Naive B cell (primary cell): Measurements from ENCODE around the gene SMAD3. TPM values are rescaled to one million over a fixed set of nuclear protein-coding genes. Genes with fewer than 3 reads are reported as not detected.

Experiments
- ATAC-seq, 2 donors: fragments of 150-1000 bp; cut with Tn5 transposase; 2 replicates each; pipeline ENCODE4 v1.10.0; 2021; ENCODE audit warnings: low read depth in 2 of 2, mild to moderate bottlenecking in 2 of 2, moderate library complexity in 2 of 2
- DNase-seq: peaks from one replicate; pipeline ENCODE4 v3.0.0; 2022
- H3K27ac Mint-ChIP-seq, 6 donors: one replicate each; pipeline ENCODE4 v1.8.0; 2020 to 2022; ENCODE audit warnings: mild to moderate bottlenecking in 6 of 6, mixed read lengths in 6 of 6, moderate library complexity in 5 of 6, inconsistent platforms in 2 of 6
- H3K27me3 Mint-ChIP-seq, 3 donors: one replicate each; pipeline ENCODE4 v1.8.0; 2021 to 2022; ENCODE audit warnings: mixed read lengths in 3 of 3, mild to moderate bottlenecking in 1 of 3
- H3K36me3 Mint-ChIP-seq, 2 donors: one replicate each; pipeline ENCODE4 v1.8.0; 2020 to 2022; ENCODE audit warnings: mixed read lengths in 2 of 2, inconsistent platforms in 1 of 2, mild to moderate bottlenecking in 1 of 2
- H3K4me1 Mint-ChIP-seq, 3 donors: one replicate each; pipeline ENCODE4 v1.8.0; 2020 to 2022; ENCODE audit warnings: mixed read lengths in 3 of 3, inconsistent platforms in 1 of 3, mild to moderate bottlenecking in 1 of 3, moderate library complexity in 1 of 3
- H3K4me3 Mint-ChIP-seq, 8 donors: one replicate each; pipeline ENCODE4 v1.8.0; 2020 to 2022; ENCODE audit warnings: mild to moderate bottlenecking in 8 of 8, mixed read lengths in 8 of 8, moderate library complexity in 8 of 8, inconsistent platforms in 2 of 8
- H3K9me3 Mint-ChIP-seq, 7 donors: one replicate each; pipeline ENCODE4 v1.8.0; 2020 to 2022; ENCODE audit warnings: mixed read lengths in 7 of 7, mild to moderate bottlenecking in 5 of 7, inconsistent platforms in 2 of 7, moderate library complexity in 1 of 7
- polyA plus RNA-seq, 6 donors: library from polyadenylated mRNA; unstranded; fragments of 300-500 nt; fragmentation: Illumina TruSeq; gene quantifications; one replicate each; pipeline ENCODE4 v1.2.3, GENCODE V29; 2021; ENCODE audit warnings: low read depth in 6 of 6

The SMAD3 gene
- polyA plus RNA-seq, 6 donors from 2014 or later: 34.7 to 68.7 (median 38.0) TPM

DNA sequence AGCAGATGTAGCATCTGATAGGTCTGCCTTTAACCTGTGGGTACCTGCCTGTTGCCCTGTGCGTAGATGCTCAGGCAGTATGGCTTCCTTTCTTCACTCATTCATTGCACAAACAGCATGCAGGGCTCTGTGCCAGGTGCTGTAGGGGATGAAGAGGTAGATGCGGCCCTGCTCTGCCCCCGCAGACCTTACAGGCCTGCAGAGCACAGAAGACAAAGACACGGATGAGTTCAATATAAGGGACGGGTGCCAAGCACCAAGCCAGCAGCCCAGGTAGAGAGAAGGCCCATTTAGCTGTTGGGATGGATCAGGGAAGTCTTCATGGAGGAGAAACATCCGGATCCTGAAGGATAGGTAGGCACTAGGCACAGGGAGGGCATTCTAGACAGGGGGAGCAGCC, 119.6 kb downstream of the SMAD3 start:
- ATAC-seq (no peak), DNase-seq (no peak)
- no peaks in the 10 kb centered on the region for H3K27me3 Mint-ChIP-seq
- H3K9me3 Mint-ChIP-seq: no peaks in the 10 kb centered on the region
- peaks cover 16 to 18% (median 16%) of the 10 kb centered on the region in 3 donors for H3K4me1 Mint-ChIP-seq
- H3K27ac Mint-ChIP-seq: peak overlapping the region in 5 of 6 donors; percentile 86 to 96 (median 92)
- H3K4me3 Mint-ChIP-seq: peak overlapping the region in 1 of 8 donors; percentile 35
- H3K36me3 Mint-ChIP-seq: peaks cover 27 to 38% of the 10 kb centered on the region in 2 donors

DNA sequence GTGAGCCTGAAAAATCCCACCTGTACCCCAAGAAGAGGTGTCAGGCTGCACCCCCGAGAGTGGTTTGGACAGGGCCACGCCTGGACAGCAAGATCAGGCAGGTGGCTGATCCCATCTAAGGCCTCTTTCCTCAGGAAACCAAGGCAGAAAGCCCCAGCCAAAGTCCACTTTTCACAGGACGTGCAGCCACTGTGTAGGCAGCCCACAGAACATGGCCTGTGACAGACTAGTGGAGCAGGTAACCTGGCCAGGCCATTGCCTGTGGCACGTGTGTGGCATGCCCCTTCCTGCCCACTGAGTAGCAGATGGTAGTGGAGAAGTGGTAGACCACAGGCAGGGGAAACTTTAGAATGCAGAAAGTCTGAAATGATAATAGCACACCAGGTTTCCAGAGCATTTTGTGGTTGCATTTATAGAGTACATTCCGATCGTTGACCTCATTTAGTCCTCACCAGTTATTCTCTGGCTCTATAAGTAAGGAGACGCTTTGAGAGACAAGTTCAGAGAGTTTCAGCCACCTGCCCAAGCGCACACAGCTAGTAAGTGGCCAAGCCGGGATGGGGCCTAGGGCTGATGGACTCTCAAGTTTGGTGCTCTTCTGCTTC, 120.3 kb downstream of the SMAD3 start:
- peaks cover 14 to 17% (median 16%) of the 10 kb centered on the region in 3 donors for H3K4me1 Mint-ChIP-seq
- DNase-seq: no peak
- no peaks in the 10 kb centered on the region for H3K9me3 Mint-ChIP-seq
- peak overlapping the region in 1 of 8 donors; percentile 1 for H3K4me3 Mint-ChIP-seq
- no peaks in the 10 kb centered on the region for H3K27me3 Mint-ChIP-seq
- H3K27ac Mint-ChIP-seq: peak overlapping the region; percentile 82 to 96 (median 89)
- H3K36me3 Mint-ChIP-seq: peaks cover 26 to 39% of the 10 kb centered on the region in 2 donors
- no peak for ATAC-seq

DNA sequence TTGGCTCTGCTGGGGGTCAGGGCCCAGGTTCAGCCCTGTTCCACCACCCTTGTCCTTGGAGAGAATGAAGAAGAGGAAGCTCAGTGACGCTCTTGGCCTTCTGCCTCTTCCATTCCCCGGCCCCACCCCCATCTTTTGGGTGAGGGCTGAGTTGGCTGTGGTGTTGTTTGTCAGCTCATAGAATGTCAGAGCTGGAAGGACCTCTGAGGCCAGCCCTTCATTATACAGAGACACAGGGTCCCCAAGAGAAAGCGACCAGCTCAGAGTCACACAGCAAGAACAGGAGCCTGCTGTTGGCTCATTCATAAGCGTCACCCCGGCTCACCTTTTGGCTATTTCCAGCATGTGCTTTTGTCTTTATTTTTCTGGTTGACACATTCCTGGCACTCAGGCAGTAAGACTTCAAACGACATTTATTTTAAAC, 120.8 kb downstream of the SMAD3 start:
- no peak for ATAC-seq
- H3K27ac Mint-ChIP-seq: peak overlapping the region in 5 of 6 donors; percentile 29 to 93 (median 82)
- peak overlapping the region in 1 of 8 donors; percentile 1 for H3K4me3 Mint-ChIP-seq
- peaks cover 31 to 39% of the 10 kb centered on the region in 2 donors for H3K36me3 Mint-ChIP-seq
- DNase-seq: no peak
- peaks cover 14 to 17% (median 16%) of the 10 kb centered on the region in 3 donors for H3K4me1 Mint-ChIP-seq
- H3K27me3 Mint-ChIP-seq: no peaks in the 10 kb centered on the region
- H3K9me3 Mint-ChIP-seq: no peaks in the 10 kb centered on the region

DNA sequence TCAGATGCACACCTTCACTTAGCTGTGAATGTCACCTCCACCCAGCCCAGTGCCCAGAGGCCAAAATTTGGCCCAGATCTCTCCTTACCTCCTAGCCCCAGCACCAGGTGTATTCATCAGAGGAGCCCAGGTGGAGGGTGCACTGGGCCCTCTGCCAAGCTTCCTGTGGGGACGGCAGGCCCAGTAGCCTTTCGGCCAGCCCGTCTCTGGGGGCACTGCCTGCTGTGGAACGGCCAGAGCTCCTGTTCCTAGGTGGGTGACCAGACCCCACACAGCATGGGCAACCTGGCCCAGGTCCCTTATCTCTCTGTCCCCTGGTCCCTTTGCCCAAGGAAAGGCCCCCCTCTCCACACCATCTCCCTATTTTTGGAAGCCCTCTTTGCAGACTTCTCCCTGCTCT, 121.3 kb downstream of the SMAD3 start:
- ATAC-seq: no peak
- H3K9me3 Mint-ChIP-seq: no peaks in the 10 kb centered on the region
- peaks cover 31 to 39% of the 10 kb centered on the region in 2 donors for H3K36me3 Mint-ChIP-seq

DNA sequence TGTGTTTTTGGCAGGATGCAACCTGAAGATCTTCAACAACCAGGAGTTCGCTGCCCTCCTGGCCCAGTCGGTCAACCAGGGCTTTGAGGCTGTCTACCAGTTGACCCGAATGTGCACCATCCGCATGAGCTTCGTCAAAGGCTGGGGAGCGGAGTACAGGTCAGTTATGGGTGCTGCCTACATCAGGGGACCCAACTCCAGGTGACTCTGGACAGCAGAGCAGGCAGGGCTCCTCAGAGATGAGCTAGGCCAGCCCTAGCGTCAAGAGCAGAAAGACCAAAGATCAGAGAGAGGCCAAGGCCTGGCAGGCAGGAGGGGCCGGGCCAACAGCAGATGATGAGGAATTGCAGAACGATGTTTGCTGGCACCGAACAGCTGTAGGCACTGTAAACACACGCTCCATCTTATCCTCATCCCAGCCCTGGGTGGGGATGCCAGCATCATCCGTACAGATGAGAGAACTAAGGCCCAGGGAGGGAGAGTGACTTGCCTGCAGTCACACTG, 122.0 kb downstream of the SMAD3 start:
- no peaks in the 10 kb centered on the region for H3K27me3 Mint-ChIP-seq
- H3K27ac Mint-ChIP-seq: peak overlapping the region in 2 of 6 donors; percentile 15 to 86
- ATAC-seq: no peak
- no peak for DNase-seq
- peaks cover 12 to 14% (median 13%) of the 10 kb centered on the region in 3 donors for H3K4me1 Mint-ChIP-seq
- H3K36me3 Mint-ChIP-seq: peaks cover 31 to 40% of the 10 kb centered on the region in 2 donors
- H3K9me3 Mint-ChIP-seq: no peaks in the 10 kb centered on the region
- peak overlapping the region in 1 of 8 donors; percentile 64 for H3K4me3 Mint-ChIP-seq

More for the DNA sequence above, 121.3 kb downstream of the SMAD3 start:
- Mint-ChIP-seq H3K27ac (peak overlapping the region in 5 of 6 donors; percentile 29 to 93 (median 82)), H3K27me3 (no peaks in the 10 kb centered on the region), H3K4me1 (peaks cover 14 to 17% (median 15%) of the 10 kb centered on the region in 3 donors), H3K4me3 (no peak overlapping the region)
- DNase-seq: no peak

DNA sequence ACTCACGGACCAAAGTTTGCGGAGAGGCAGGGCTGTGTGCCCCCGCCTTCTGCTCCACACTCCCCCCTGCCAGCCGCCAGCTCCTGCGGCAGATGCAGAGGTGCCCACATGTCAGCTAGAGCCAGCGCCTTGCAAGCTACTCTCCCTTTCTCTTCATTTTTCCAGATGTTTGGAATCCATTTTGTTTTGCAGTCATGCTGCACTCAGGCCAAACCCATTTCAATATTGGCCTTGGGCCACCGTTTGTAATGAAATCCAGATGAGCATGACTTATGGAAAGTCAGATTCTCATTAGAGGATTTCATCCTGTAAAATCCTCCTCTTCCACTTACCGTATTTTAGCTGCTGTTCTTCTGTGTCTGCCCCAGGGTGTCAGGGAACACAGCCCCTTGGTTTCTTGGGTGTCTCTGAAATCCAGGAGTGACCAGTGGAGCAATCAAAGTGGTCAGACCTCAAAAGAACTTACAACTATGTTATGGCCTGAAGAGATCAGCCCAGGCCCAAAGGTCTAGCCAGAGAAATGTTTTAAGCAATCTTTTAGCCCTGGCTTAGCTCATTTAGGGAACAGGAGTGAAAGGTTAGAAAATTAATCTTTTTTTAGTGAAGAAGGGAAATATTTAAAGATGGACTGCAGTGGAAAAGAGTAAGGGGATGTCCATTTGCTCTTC, 123.3 kb downstream of the SMAD3 start:
- peaks cover 38% of the 10 kb centered on the region in 2 donors for H3K36me3 Mint-ChIP-seq
- peak overlapping the region in 1 of 8 donors; percentile 54 for H3K4me3 Mint-ChIP-seq
- no peaks in the 10 kb centered on the region for H3K9me3 Mint-ChIP-seq
- DNase-seq: no peak
- peaks cover 12 to 14% (median 13%) of the 10 kb centered on the region in 3 donors for H3K4me1 Mint-ChIP-seq
- no peaks in the 10 kb centered on the region for H3K27me3 Mint-ChIP-seq
- H3K27ac Mint-ChIP-seq: peak overlapping the region in 5 of 6 donors; percentile 69 to 88 (median 82)
- ATAC-seq: no peak

DNA sequence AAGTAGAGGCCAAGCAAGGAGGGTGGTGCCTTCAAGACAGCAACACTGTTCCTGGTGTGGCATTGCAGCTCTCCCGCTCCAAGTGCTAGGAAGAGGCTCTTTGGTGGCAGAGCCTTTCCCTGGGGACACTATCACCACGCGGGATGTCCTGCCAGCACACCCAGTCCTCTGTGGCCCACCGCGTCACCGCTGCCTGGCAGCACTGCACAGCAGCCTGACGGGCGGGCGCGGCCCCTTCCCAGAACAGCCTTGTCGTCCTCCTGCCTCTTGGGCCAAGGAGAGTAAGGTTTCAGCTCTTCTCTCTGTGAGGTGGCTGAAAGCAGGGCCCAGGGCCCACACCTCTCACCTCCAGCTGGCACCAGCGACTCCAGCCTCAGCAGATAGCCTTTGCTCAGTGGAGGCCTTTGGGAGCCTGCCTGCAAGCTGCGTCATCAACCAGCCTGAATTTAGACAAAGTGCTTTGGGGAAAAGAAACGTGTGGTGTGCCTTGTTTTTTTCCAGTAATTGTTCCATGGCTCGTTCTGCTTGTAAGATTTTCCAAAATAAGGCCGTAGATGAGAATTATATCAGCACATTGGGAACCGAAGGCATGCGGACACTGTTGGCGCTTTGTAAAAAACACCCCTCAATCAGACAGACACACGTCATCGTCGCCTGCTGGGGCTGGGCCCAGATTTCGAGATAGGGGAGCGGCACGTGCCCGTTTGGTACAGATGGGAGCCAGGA, 124.1 kb downstream of the SMAD3 start:
- no peaks in the 10 kb centered on the region for H3K9me3 Mint-ChIP-seq
- no peaks in the 10 kb centered on the region for H3K27me3 Mint-ChIP-seq
- H3K4me1 Mint-ChIP-seq: peaks cover 12 to 14% (median 13%) of the 10 kb centered on the region in 3 donors
- no peak overlapping the region for H3K4me3 Mint-ChIP-seq
- peak overlapping the region in 3 of 6 donors; percentile 50 to 90 (median 72) for H3K27ac Mint-ChIP-seq
- DNase-seq: no peak
- peaks cover 34 to 42% of the 10 kb centered on the region in 2 donors for H3K36me3 Mint-ChIP-seq
- ATAC-seq: no peak

DNA sequence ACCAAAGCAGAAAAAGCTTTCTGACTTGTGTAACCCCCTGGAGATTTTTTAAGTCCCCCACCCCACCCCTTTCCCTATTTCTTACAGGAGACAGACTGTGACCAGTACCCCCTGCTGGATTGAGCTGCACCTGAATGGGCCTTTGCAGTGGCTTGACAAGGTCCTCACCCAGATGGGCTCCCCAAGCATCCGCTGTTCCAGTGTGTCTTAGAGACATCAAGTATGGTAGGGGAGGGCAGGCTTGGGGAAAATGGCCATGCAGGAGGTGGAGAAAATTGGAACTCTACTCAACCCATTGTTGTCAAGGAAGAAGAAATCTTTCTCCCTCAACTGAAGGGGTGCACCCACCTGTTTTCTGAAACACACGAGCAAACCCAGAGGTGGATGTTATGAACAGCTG, 124.9 kb downstream of the SMAD3 start:
- no peak for ATAC-seq
- no peak for DNase-seq
- Mint-ChIP-seq H3K27ac (peak overlapping the region in 1 of 6 donors; percentile 50), H3K27me3 (no peaks in the 10 kb centered on the region), H3K4me1 (peaks cover 8 to 11% (median 9%) of the 10 kb centered on the region in 3 donors), H3K36me3 (peaks cover 30 to 36% of the 10 kb centered on the region in 2 donors), H3K4me3 (no peak overlapping the region), H3K9me3 (no peaks in the 10 kb centered on the region)

DNA sequence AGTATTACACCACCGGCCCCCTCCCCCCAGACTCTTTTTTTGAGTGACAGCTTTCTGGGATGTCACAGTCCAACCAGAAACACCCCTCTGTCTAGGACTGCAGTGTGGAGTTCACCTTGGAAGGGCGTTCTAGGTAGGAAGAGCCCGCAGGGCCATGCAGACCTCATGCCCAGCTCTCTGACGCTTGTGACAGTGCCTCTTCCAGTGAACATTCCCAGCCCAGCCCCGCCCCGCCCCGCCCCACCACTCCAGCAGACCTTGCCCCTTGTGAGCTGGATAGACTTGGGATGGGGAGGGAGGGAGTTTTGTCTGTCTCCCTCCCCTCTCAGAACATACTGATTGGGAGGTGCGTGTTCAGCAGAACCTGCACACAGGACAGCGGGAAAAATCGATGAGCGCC, 125.4 kb downstream of the SMAD3 start:
- H3K27me3 Mint-ChIP-seq: no peaks in the 10 kb centered on the region
- H3K36me3 Mint-ChIP-seq: peaks cover 27 to 35% of the 10 kb centered on the region in 2 donors
- ATAC-seq (no peak), DNase-seq (no peak)
- no peak overlapping the region for H3K4me3 Mint-ChIP-seq
- peaks cover 3 to 8% (median 4%) of the 10 kb centered on the region in 3 donors for H3K4me1 Mint-ChIP-seq
- H3K27ac Mint-ChIP-seq: peak overlapping the region in 2 of 6 donors; percentile 53 to 83
- H3K9me3 Mint-ChIP-seq: no peaks in the 10 kb centered on the region

DNA sequence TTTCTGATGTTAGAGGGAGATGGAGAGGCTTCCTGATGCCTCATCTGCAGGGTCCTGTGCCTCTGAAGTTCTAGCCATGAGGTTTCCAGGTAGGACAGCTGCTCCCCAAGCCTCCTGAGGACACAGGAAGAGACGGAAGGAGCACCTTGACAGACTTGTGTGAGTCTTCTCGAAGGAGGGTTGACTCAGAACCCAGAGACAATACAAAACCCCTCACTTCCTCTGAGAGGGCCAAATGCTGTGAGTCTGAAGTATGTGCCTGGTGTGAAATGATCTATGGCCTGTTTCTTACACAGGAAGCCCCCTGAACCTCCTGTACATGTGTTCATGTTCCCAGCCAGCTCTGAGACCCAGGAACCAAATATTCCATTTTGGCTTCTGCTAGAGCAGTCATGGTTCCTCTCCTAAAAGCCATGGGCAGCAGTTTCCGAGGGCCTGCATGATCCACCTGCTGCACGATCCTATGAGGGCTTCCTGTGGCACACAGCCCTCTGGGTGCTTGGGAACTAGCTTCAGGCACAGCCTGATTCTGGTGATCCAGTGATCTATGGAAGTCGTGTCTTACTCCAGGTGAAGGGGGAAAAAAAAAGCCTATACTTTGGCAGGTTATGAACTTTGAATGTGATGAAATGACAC, 126.9 kb downstream of the SMAD3 start:
- H3K36me3 Mint-ChIP-seq: peaks cover 18 to 30% of the 10 kb centered on the region in 2 donors
- ATAC-seq (no peak), DNase-seq (no peak)
- H3K9me3 Mint-ChIP-seq: peaks cover 0 to 2% (median 0%) of the 10 kb centered on the region in 7 donors
- peak overlapping the region; percentile 15 to 87 (median 56) for H3K27ac Mint-ChIP-seq
- H3K27me3 Mint-ChIP-seq: no peaks in the 10 kb centered on the region
- H3K4me1 Mint-ChIP-seq: peaks cover 3 to 10% (median 8%) of the 10 kb centered on the region in 3 donors
- H3K4me3 Mint-ChIP-seq: peak overlapping the region in 1 of 8 donors; percentile 53

DNA sequence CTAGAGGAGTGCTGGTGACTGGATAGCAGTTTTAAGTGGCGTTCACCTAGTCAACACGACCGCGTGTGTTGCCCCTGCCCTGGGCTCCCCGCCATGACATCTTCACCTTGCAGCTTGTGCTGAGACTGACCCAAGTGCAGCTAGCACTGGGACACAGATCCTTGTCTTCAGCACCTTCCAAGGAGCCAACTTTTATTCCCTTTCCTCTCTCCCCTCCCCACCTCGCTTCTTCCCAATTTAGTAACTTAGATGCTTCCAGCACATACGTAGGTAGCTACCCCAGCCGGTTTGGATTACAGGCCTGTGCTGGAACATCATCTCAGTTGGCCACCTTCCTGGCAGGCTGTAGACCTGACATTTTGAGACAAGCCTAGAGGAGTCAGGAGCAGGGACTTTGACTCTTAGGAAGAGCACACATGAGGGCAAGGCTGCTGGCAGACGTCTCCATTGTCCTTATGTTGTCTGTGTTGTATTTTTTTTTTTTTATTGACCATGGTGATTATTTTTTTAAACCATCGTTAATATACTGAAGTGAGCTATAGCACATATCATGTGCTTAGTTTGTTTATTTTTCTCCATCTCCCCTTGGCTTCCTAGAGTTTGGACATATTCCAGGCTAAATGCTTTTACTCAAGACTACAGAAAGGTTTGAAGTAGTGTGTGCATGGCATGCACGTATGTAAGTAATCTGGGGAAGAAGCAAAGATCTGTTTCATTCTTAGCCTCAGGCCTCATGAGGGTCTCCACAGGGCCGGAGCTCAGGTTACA, 128.0 kb downstream of the SMAD3 start:
- Mint-ChIP-seq H3K9me3 (peaks cover 0 to 2% (median 0%) of the 10 kb centered on the region in 7 donors), H3K4me1 (peaks cover 13 to 19% (median 14%) of the 10 kb centered on the region in 3 donors), H3K27ac (peak overlapping the region in 4 of 6 donors; percentile 38 to 75 (median 54)), H3K4me3 (no peak overlapping the region), H3K27me3 (no peaks in the 10 kb centered on the region), H3K36me3 (peaks cover 18 to 24% of the 10 kb centered on the region in 2 donors)
- ATAC-seq: no peak
- no peak for DNase-seq
